Measurements from ENCODE around the gene CORO7.

CORO7 gene

DNA sequence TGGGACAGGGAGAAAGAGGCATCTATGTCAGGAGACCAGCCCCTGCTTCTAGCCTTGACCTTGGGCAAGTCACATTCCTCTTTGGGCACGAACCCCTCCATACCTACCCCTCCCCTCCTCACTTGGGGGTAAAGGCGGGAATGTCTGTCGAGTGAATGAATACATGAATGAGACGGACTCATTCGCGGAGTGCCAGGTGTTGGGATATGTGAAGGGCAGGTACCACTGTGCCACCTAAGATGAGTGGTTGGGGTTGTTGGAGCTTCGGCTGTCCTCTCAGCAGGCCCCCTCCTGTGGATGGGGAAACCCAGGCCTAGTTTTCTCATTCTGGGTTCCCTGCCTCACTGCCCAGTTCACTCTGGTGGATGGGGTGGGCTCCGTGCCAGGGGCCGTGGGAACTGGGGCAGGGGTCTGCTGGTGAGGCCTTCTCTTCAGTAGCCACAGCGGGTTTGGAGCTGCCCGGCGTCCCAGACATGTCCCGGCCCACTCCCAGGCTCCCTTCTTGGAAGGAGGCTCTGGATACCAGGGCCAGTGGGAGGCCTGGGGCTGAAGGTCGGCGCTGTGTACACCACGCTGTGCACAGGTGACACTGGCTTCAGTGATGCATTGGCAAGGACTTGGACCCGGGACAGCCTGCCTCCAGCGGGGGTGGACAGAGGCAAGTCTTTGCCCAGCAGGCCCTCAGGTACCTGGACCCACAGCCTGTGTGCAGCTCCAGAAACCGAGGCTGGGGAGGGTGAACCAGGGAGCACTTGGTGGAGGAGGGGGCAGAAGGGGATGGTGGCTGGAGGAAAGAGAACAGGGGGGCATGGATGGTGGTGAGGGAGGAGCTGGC is 94.9 kb downstream of the CORO7 start:
- DNase-seq (ENCODE audit: low spot score): no peak

DNA sequence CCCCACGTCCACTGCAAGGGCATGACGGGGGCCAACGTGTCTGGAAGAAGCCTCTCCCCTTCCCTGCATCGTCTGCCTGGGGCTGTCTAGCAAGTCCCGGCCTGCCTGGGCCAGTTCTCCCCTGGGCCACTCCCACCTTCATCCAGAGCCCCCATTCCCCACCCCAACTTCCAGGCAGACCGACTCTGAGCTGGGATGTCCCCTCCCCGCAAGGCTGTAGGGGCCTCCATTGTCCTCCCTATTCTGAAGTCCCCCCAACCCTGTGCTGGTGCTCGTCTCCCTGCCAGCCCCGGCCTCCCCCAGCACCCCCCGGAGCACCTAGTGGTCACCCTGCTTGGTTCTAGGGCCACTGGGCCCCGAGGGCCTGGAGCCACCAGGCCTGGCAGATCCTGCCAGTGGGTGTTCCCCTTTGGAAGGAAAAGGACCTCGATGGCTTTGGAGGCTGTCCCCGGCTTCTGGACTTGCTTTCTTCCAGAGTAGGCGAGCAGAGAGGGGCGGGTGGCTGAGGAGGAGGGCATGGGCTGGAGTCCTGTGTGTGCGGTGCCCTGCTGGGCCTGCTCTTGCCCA is 95.7 kb downstream of the CORO7 start:
- DNase-seq (ENCODE audit: low spot score): no peak

DNA sequence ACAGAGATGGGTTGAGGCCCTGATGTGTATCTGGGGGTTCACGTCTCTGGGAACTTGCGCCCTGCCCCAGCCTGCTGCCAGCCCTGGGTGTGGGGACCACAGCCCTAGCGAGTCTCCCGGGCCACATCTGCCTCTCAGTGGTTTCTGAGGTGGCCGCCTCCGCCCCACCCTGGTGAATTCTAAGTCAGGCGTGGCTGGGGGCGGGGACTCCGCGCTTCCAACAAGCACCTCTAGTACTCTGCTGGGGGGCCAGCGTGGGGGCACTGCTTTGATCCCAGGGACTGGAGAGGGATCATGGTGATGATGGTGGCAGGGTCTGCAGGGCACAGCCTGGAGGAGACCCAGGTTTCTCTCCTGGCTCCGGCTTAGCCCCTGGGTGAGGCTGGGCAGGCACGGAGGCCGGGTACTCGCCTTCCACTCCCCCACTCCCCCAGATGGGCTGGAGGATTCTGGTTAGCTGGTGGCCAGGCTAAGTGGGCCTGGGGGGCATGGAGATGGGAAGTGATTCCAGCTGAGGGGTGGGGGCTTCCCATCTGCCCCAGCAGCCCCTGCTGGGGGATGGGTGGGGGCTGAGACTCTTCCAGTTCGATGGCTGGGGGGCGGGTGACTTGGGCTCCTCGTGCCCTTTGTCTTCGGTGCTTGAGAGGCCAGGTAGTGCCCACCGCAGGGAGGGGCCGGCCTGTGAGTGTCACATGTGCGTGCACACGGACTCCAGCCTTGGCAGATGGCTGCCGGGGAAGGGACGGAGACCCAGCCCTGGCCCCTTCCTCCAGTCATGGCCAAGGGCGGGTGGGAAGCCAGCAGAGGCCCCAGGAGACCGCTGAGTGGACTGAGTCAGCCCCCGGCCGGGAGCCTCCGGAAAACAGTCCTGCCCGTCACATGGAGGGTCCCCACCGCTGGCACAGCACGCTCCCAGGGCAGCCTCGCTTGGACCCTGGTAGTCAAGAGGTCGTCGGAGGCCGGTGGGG is 96.7 kb downstream of the CORO7 start:
- DNase-seq (ENCODE audit: low spot score): peak; percentile 42

DNA sequence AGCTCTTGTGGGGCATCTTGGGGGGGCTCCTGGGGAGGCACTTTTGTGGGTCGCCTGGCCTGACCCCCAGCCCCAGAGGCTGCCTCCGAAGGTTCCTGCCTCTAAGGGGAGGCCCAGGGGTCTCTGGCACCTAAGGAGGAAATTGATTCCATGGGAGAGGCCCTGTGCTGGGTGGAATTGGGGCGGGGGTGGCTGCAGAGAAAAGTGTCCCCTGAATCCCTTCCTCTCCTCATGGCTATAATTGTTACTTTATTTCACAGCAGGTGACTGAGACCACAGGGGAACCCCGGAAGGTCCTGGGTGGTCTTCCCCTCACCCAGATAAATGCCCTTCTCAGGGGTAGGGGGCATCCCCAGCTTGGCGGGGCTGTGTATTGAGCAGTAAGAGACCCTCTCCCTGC is 97.4 kb downstream of the CORO7 start:
- DNase-seq (ENCODE audit: low spot score): no peak

DNA sequence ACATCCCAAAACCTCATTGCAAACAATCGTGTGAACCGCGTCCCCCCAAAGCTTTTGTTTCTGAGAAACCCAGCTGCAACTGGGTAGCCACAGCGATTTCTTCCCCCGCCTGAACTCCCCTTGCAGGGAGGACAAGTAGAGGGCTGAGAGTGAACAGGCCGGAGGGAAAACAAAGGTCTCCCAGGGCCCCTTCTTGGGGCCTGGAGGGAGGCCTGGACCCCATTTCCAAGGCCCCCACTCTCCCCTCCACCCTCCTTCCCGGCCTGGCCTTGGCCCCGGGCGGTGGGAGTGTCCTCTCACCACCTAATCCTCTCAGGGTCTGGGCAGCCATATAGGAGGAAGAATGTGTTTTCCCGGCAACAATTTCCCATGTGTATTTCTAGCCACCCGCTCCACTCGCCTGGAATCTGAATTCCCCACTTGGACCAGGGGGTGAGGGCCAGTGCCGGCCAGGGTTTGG is 97.9 kb downstream of the CORO7 start:
- DNase-seq (ENCODE audit: low spot score): no peak

DNA sequence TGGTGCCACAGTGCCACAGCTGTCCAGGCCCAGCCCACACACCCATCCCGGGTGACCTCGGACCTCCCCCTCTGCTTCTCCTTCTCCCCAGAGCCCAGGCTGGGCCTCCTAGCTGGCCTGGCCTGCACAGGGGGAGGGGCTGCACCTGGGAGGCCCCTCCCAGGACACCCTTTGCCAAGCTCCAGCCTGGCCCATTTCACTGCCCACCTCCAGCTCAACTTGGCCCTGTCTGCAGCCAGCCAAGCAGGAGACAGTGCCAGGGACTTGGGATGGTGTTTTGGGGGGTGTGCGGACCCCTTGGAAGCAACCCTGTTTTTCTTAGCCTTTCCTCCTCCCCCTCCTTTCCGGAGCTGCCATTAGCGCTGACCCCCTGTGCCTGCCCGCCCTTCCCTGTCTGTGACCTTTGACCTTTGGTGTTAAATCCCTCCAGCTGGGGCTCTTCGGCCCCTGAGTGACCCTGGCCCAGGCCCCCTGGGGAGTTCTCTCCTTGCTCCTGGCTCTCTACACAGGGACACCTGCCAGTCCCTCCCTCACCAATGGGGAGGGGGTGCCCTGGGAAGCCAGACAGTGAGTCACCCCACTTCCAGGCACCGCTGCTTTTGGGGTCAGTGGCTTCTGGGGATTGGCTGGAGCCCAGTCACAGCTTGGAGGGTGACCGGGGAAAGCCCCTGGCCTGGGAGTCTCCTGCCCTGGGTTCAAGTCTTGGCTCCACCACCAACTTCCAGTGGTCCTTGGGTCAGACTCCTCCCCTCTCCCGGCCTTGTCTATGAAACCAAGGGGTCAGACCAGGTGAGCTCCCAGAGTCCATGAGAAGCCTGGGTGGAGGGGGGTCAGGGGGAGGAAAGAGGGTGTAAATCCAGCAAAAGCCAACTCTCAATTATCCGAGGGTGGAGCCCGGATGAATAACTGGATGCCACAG is 98.6 kb downstream of the CORO7 start:
- DNase-seq (ENCODE audit: low spot score): no peak

DNA sequence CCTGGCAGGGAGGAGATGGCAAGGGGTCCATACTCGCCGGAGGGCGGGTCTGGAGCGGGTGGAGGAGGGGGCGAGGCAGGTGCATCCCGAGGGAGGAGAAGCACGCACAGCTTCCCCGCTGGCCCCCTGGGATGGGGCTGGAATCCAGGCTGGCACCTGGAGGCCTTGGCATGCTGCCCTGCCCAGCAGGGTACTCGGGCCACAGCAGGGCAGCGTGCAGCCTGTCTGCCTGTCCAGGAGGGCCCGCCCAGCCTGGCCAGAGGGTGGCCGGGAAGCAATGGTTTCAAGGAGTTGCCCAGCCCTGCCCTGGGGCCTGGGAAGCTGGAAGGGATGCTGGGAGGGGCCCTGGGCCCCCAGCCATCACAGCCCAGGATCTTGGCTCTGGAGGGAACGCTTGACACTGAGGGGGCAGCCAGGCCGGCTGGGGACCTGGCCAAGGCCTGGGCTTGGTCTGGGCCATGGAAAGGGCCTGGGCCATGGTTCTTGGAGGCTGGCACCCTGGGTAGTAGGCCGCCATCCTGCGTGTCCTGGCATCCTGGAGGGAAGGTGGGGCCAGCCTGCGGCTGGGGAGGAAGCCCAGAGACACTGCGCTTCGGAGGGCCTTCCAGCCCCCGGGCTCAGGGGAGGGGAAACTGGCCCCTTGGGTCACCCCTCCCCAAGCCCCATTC is 99.4 kb downstream of the CORO7 start:
- peak; percentile 41 for DNase-seq (ENCODE audit: low spot score)

DNA sequence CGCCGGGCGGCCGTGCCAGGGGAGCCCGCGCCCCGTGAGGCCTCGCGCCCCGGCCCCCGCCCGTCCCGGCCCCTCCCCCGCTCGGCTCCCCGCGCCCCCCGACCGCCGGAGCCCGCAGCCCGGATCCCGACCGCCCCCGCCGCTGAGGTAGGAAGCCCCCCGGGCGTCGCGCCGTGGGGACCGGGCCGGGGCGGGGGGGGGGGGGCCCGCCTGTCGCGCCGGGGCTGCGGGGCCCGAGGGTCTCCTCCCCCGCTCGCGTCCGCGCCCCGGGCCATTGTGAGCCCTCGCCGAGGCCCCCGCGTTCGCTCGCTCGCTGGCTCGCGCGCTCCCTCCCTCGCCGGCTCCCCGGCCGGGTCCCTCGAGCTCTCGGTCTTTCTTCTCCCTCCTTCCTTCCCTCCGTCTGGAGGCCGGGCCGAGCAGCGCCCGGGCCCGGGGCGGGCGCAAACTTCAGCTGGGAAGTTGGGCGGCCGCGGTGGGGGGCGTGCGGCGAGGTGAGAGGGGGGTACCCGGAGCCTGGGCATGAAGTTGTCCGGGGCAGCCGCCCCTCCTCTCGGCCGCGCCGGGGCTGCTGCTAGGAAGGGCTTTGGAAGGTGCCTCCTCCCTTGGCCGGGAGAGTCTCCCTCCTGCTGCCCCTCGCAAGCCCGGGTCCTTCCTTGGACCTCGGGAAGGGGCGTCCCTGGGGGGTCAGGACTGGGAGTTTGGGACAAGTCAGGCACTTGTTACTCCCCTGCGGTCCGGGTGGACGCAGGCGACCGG is 100.1 kb downstream of the CORO7 start:
- DNase-seq (ENCODE audit: low spot score): no peak

DNA sequence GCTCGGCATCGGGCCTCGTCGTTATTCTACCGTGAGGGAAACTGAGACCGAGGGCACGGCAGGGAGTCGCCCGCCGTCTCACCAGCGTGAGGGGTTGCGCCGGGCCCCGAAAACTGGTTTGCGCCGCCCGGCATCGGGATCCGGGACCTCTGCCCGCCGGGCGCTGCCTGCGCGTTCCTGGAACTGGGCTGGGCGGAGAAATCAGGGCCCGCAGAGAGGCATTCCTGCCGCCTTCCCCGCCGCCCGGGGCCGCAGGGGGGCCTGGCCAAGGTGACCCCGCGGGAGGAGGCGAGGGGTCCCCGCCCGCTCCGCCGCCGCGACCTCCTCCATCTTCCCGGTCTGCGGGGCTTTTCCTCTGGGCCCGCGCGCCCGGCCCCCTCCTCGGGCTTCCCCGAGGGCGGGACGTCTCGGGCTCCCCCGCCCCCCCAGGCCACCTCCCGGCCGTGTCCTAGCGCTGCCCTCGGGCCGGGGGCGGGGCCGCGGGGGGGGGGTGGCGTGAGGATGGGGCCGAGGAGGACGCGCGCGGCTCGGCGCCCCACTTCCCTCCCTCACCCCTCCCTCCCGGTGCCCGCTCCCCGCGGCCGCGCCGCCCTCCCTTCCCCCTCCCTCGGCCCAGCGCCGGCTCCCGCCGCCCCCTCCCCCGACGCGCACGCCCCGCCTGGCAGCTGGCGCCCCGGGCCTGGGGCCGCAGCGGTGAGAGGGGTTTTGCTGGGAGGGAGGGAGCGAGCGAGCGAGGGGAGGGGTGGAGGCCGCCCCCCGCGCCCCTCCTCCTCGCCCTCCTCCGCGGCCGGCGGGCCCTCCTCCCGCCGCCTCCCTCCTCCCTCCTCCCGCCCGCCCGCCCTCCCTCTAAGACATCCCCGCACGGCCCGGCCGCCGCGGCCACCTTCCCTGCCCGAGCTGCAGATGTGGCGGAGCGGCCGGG is 100.9 kb downstream of the CORO7 start, which contains the start of gene GLIS2:
TSS of gene GLIS2 (plus strand) at position 882 of the 922 bp plus-strand sequence. CDS start 16,214 bp downstream, outside the sequence.
- DNase-seq (ENCODE audit: low spot score): peak; percentile 90

DNA sequence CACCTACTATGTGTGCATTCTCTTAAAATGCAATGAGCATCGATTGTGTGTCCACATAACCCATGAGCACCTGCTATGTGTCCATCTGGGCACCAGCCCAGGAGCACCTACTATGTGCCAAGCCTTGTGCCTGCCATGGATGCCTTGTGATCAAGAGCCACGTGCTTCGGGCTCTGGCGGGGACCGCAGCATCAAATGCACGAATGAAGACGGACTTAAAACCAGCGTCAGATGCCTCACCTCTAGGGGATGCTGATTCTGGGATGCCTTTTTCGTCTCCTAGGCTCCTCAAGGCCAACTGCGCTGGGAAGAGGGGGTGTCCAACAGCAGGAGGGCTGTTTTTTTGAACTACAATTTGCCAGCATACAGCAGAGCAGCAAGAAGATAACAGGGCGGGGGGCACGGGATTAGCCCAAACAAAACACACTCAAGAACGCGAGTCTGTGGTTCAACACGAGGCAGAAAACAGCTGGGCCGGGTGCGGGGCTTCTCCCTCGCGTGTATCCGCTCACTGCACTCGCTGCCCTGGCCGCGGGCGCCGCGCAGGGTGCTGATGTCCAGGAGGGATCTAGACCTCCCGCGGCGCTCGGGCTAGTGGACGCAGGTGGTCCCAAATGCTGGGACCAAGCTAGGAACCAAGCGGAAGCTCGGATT is 101.7 kb downstream of the CORO7 start:
- DNase-seq (ENCODE audit: low spot score): peak; percentile 47

DNA sequence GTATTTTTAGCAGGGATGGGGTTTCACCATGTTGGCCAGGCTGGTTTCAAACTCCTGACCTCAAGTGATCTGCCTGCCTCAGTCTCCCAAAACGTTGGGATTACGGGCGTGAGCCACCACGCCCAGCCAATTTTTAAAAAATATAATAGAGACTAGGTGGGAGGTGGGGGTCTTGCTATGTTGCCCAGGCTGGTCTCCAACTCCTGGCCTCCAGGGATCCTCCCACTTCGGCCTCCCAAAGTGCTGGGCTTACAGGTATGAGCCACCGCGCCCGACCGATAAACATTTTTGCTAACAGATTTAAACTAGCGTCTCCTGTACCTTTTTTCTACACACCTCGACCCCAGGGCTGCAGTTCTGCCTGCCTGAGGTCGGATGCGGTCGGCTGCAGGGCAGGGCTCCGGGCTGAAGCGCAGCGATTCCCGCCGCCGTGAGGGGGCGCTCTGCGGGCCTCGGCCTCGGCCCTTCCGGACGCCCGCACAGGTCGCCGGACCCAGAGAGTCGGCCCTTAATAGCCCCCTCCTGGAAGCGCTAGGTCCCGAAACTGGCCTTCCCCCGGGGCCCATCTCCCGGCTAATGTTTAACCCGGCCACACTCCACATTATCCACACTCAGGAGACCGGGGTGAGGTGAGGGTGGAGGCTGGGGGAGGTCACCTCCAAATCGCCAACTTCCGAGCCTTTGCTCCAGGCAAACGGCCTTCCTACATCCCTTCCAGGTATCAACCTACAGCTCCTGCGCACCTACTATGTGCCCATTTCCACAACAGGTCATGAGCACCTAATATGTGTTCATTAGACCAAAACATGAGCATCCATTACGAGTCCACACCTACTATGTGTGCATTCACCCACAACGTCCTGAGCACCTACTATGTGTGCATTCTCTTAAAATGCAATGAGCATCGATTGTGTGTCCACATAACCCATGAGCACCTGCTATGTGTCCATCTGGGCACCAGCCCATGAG is 102.5 kb downstream of the CORO7 start:
- peak; percentile 29 for DNase-seq (ENCODE audit: low spot score)

DNA sequence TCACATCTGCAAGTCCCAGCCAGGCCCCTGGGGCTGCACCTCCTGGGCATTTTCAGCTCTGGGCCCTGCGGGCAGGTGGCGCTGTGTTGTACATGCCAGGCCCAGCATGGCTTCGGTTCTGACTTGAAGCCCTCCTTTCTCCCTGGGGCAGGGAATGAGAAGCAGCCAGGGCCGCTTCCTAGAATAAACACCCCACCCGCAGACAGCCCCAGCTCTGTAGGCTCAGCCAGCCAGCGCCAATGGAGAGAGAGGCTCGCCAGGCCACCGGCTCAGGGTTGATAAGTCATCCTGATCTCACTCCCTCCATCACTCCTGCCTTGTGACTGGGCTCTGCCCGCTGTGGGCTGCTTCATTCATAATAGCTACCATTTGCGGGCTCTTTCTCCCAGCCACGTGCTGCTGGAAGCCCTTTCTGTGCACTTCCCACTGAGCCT is 106.5 kb downstream of the CORO7 start:
- DNase-seq (ENCODE audit: low spot score): peak; percentile 32

DNA sequence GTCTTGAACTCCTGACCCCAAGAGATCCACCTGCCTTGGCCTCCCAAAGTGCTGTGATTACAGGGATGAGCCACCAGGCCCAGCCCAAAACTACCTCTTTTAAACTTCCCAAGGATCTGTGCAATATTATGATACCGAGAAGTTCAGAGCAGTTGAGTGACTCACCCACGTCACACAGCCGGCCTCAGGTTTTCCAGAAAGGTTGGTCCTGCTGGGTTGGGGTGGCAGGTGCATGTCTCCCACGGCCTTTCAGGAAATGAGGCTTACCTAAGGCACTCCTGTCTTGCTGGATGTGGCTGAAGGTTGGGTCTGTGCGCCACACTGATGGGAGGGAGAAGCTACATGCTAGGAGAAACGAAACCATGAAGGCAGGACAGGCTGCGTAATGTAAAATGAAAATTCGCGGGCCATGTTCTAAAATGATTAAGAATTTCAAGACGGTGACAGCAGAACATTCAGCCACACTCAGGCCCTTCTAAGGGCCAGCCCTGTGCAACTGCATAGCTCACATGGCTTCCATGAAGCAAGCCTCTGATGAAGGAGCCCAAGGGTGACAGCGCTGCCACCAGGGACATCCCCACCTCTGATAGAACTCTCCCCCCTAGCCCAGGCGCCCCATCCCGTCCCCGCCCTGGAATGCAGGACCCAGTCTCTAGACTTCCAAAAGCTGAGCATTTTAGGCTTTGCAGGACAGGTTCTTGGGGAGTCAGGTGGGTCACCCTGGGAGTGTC is 107.1 kb downstream of the CORO7 start:
- DNase-seq (ENCODE audit: low spot score): no peak

DNA sequence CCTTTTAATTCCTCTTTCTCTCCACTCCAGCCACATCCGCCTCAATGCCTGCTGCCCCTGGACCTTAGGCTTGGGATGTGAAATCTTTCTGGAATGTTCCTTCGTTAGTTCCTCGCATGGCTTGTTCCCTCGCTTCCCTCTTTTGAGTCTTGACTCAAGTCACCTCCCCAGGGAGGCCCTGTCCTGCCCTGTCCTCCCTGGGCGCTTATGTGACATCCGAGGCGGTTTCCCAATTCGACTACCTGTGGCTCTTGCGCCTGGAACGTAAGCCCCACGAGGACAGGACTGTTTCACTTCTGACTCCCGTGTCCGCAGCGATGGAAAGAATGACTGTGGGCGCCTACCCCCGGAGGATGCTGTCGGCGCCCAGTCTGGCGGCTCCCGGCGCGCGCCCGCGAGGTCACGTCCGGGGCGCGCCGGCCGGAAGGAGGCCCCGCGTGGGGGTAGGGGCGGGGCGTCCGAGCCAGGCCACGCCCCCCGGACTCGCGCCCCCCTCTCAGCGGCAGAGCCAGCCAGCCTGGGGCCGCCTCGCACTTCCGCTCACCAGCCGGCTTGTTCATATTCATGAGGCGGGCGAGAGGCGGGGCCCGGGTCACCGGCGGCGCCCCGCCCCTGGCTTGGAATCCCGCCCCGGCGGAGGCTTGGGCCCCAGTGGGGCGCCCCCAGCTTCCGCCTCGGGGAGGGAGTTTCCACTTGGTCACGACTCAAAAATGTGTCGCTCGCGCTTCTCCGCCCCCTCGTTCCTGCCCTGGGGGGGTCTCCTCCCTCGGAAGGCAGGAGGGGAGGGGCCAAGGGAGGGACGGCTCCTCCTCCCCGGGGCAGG is 109.0 kb downstream of the CORO7 start:
- DNase-seq (ENCODE audit: low spot score): peak; percentile 96

DNA sequence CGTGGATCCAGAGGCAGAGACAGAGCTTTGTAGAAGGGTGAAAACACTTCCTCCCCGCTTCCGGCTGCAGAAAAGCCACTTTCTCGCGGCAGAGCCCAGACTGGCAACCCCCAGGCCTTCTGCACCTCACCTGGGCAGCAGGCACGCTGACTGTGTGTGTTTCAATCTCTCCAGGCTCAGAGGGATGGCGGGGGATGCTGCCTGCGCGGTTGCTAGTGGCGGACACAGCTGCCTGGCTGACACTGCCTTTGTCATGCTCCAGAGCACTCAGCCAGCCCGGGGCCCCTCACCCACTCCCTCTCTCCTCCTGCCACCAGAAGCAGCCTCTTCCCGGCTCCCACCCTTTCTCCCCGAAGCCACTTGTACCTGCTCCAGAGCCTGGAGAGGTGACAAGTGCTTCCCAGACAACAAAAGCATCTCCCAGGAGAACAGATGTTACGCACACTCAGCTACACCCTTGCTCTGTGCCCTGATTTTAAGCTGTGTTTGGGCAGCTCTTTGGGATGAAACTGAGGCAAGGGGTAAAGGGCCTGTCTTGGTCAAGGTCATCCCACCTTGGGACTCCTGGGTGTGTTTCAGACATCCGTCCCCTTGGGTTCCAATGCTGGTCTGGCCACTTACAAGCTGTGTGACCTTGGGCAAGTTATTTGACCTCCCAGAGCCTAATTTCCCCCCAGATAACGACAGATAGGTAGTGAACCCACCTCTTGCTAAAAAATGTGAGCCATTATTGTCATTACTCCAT is 109.8 kb downstream of the CORO7 start:
- no peak for DNase-seq (ENCODE audit: low spot score)

Data from AG08395 (cell line).